Measurements from ENCODE around the gene GBE1. TPM values are rescaled to one million over a fixed set of nuclear protein-coding genes. Genes with fewer than 3 reads are reported as not detected.
A peak's percentile ranks its signal among the peaks of the same experiment; 100 is the strongest.
"Not testable (repeated sequence)": the region's sequence is repeated elsewhere in the genome, so short reads cannot be mapped to it uniquely, and the experiment has no call there.

Gene GBE1
- total RNA-seq, 1 donor from 2014 or later: 39.2 TPM

GRCh38 chr3:81758275-81758674 is 3.2 kb downstream of the GBE1 start:
- H3K9me3 Mint-ChIP-seq (ENCODE audit: unreplicated experiment): peaks cover 10% of the 10 kb centered on the region
- H3K27ac Mint-ChIP-seq (ENCODE audit: unreplicated experiment): peak overlapping the region; percentile 62
- DNase-seq (ENCODE audit: extremely low spot score, unreplicated experiment): no peak
- no peaks in the 10 kb centered on the region for H3K27me3 Mint-ChIP-seq (ENCODE audit: unreplicated experiment)
- no peak for TF ChIP-seq CTCF (IDR thresholded peaks at IDR 0.05)
- H3K36me3 Mint-ChIP-seq (ENCODE audit: unreplicated experiment): peaks cover 32% of the 10 kb centered on the region
- no peak overlapping the region for H3K4me3 Mint-ChIP-seq (ENCODE audit: unreplicated experiment)
- peaks cover 56% of the 10 kb centered on the region for H3K4me1 Mint-ChIP-seq (ENCODE audit: unreplicated experiment)

- Mint-ChIP-seq H3K36me3 (ENCODE audit: unreplicated experiment) (peaks cover 30% of the 10 kb centered on the region), H3K9me3 (ENCODE audit: unreplicated experiment) (peaks cover 10% of the 10 kb centered on the region), H3K27me3 (ENCODE audit: unreplicated experiment) (no peaks in the 10 kb centered on the region), H3K4me3 (ENCODE audit: unreplicated experiment) (no peak overlapping the region), H3K4me1 (ENCODE audit: unreplicated experiment) (peaks cover 36% of the 10 kb centered on the region), H3K27ac (ENCODE audit: unreplicated experiment) (no peak overlapping the region)
- TF ChIP-seq CTCF (IDR thresholded peaks at IDR 0.05): no peak
- no peak for DNase-seq (ENCODE audit: extremely low spot score, unreplicated experiment)
Measured at GRCh38 chr3:81753416-81754027, 7.9 kb downstream of the GBE1 start.

DNA sequence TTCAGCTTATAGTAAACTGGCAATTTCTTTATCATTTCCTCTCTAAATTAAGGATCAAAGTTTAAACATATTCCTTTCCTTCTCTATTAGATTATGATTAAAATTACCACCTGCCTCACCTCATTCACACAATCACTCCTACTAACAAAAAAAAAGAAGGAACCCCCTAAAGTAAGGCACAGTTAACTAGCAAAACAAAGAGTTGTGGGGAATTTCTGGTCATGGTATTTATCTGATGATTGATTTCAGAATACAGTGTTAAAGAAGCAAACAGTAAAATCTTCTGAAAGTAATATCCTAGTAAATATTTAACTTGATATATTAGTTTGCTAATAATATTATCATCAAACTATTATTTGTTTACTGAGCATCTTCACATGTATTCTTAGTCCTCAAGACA is 8.8 kb downstream of the GBE1 start:
- no peak for DNase-seq (ENCODE audit: extremely low spot score, unreplicated experiment)
- no peak for TF ChIP-seq CTCF (IDR thresholded peaks at IDR 0.05)
- H3K4me3 Mint-ChIP-seq (ENCODE audit: unreplicated experiment): no peak overlapping the region
- peaks cover 31% of the 10 kb centered on the region for H3K4me1 Mint-ChIP-seq (ENCODE audit: unreplicated experiment)
- peaks cover 26% of the 10 kb centered on the region for H3K36me3 Mint-ChIP-seq (ENCODE audit: unreplicated experiment)
- peaks cover 10% of the 10 kb centered on the region for H3K9me3 Mint-ChIP-seq (ENCODE audit: unreplicated experiment)
- H3K27ac Mint-ChIP-seq (ENCODE audit: unreplicated experiment): no peak overlapping the region
- no peaks in the 10 kb centered on the region for H3K27me3 Mint-ChIP-seq (ENCODE audit: unreplicated experiment)

DNA sequence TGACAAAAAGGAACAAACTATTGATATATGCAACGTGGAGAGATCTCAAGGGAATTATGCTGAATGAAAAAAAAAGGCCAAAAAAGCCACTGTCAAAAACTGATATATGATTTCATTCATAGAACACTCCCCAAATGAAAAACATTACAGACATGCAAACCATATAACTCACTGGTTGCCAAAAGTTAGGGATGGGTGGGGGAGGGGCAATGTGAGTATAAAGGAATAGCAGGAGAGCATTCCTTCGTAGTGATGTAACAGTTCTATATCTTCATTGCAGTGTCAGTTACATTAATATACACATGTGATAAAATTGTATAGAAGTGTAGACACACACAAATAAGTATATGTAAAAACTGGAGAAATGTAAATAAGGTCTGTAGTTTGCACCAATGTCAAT is 12.2 kb downstream of the GBE1 start:
- H3K27me3 Mint-ChIP-seq (ENCODE audit: unreplicated experiment): no peaks in the 10 kb centered on the region
- H3K4me3 Mint-ChIP-seq (ENCODE audit: unreplicated experiment): no peak overlapping the region
- no peak for TF ChIP-seq CTCF (IDR thresholded peaks at IDR 0.05)
- peak overlapping the region; percentile 10 for H3K27ac Mint-ChIP-seq (ENCODE audit: unreplicated experiment)
- peaks cover 37% of the 10 kb centered on the region for H3K4me1 Mint-ChIP-seq (ENCODE audit: unreplicated experiment)
- no peak for DNase-seq (ENCODE audit: extremely low spot score, unreplicated experiment)
- peaks cover 10% of the 10 kb centered on the region for H3K36me3 Mint-ChIP-seq (ENCODE audit: unreplicated experiment)
- H3K9me3 Mint-ChIP-seq (ENCODE audit: unreplicated experiment): peaks cover 4% of the 10 kb centered on the region

DNA sequence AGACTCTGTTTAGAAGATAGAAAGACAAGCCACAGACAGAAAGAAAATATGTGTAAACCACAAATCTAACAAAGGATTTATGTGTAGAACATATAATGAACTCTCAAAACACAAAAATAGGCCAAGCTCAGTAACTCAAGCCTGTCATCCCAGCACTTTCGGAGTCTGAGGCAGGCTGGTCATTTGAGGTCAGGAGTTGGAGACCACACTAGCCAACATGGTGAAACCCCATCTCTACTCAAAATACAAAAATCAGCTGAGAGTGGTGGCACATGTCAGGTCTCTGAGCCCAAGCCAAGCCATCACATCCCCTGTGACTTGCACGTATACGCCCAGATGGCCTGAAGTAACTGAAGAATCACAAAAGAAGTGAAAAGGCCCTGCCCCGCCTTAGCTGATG is 14.2 kb downstream of the GBE1 start:
- H3K27ac Mint-ChIP-seq (ENCODE audit: unreplicated experiment): peak overlapping the region; percentile 92
- not testable (repeated sequence) for H3K9me3 Mint-ChIP-seq (ENCODE audit: unreplicated experiment); H3K36me3 Mint-ChIP-seq (ENCODE audit: unreplicated experiment); H3K27me3 Mint-ChIP-seq (ENCODE audit: unreplicated experiment); DNase-seq (ENCODE audit: extremely low spot score, unreplicated experiment)
- peaks cover 57% of the 10 kb centered on the region for H3K4me1 Mint-ChIP-seq (ENCODE audit: unreplicated experiment)
- peak overlapping the region; percentile 10 for H3K4me3 Mint-ChIP-seq (ENCODE audit: unreplicated experiment)

DNA sequence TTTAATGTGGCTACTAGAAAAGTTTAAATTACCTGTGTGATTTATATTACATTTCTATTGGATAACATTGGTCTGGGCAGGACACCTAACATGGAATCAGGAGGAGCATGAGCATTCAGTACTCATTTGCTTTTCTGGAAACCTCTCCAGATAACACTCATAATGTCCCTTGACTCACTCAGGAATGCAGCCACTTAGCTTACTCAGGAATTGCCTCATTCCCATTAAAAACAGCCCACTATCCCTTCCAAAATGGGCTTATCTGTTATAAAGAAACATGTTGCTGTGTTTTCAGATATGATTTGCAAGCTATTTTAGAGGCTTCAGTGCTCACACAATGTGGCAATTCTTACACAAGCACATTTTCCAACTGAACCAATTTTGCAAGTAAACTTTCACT is 17.1 kb downstream of the GBE1 start:
- DNase-seq (ENCODE audit: extremely low spot score, unreplicated experiment): no peak
- H3K36me3 Mint-ChIP-seq (ENCODE audit: unreplicated experiment): peaks cover 2% of the 10 kb centered on the region
- no peaks in the 10 kb centered on the region for H3K9me3 Mint-ChIP-seq (ENCODE audit: unreplicated experiment)
- H3K27ac Mint-ChIP-seq (ENCODE audit: unreplicated experiment): peak overlapping the region; percentile 98
- peaks cover 69% of the 10 kb centered on the region for H3K4me1 Mint-ChIP-seq (ENCODE audit: unreplicated experiment)
- H3K27me3 Mint-ChIP-seq (ENCODE audit: unreplicated experiment): no peaks in the 10 kb centered on the region
- no peak for TF ChIP-seq CTCF (IDR thresholded peaks at IDR 0.05)
- no peak overlapping the region for H3K4me3 Mint-ChIP-seq (ENCODE audit: unreplicated experiment)
